LNCaP clone FGC (cell line): ENCODE data around the gene OPCML.

Source experiments
- DNase-seq: peaks from one replicate; pipeline ENCODE4 v3.0.0-alpha.2; 2011; ENCODE audit warnings: low read depth
- H3K4me3 ChIP-seq: 2 replicates; pipeline ENCODE4 v1.5.1; 2011; ENCODE audit warnings: mild to moderate bottlenecking, low read depth, low read length, control low read depth
- CTCF ChIP-seq: IDR thresholded peaks from 2 replicates; pipeline ENCODE4 v1.5.1; 2012; ENCODE audit warnings: mild to moderate bottlenecking; ENCODE audit not compliant: control insufficient read depth, insufficient read depth; ENCODE audit errors: extremely low read depth

OPCML gene

GRCh38 chr11:133118563-133119268 lies 413.6 kb downstream of the OPCML start:
- no peak for TF ChIP-seq CTCF
- H3K4me3 ChIP-seq: no peak overlapping the region
- DNase-seq: no peak

GRCh38 chr11:133115099-133115498 lies 417.2 kb downstream of the OPCML start:
- TF ChIP-seq CTCF: no peak

GRCh38 chr11:133107763-133108162 lies 424.5 kb downstream of the OPCML start:
- H3K4me3 ChIP-seq: no peak overlapping the region
- TF ChIP-seq CTCF: no peak
- DNase-seq: no peak

More at GRCh38 chr11:133115099-133115498, 417.2 kb downstream of the OPCML start:
- H3K4me3 ChIP-seq: no peak overlapping the region
- DNase-seq: no peak

GRCh38 chr11:133107136-133107535 lies 425.2 kb downstream of the OPCML start:
- no peak for DNase-seq
- no peak overlapping the region for H3K4me3 ChIP-seq
- no peak for TF ChIP-seq CTCF

GRCh38 chr11:133106417-133106816 lies 425.9 kb downstream of the OPCML start:
- no peak for DNase-seq
- no peak for TF ChIP-seq CTCF

GRCh38 chr11:133104009-133104744 lies 428.1 kb downstream of the OPCML start:
- no peak for DNase-seq
- TF ChIP-seq CTCF: no peak
- no peak overlapping the region for H3K4me3 ChIP-seq

More at GRCh38 chr11:133106417-133106816, 425.9 kb downstream of the OPCML start:
- no peak overlapping the region for H3K4me3 ChIP-seq
